Heart left ventricle (tissue), 13 donors: Measurements from ENCODE around the gene PSG7.
"Not testable (repeated sequence)": the region's sequence is repeated elsewhere in the genome, so short reads cannot be mapped to it uniquely, and the experiment has no call there.

ENCODE experiments used
- CTCF ChIP-seq, 12 donors: fragments of 200-600 bp; sonication (generic) in 4 of 12; IDR thresholded peaks; one replicate each; pipeline versions ENCODE4 v1.5.0 to v1.8.0; 2018 to 2022; ENCODE audit warnings: antibody characterized with exemption in 12 of 12, mild to moderate bottlenecking in 5 of 12
- POLR2A ChIP-seq, 2 donors: fragments of 450-650 bp; IDR thresholded peaks; one replicate each; pipeline ENCODE4 v1.6.1; 2017; ENCODE audit warnings: antibody characterized with exemption in 2 of 2, mild to moderate bottlenecking in 2 of 2, moderate library complexity in 2 of 2
- donor health status: ischemic (EF 13 %, LVEDD 7.1; RV severe dilation, severe dysfunction).
- donor health status: DM: no; HTN: yes; CAD: no.
- donor health status: DM: no; HTN: no; CAD: no.
- donor health status: ischemic (EF 25% LVEDD 6.9; RV normal size, moderate dysfunction).
- donor health status: ischemic (EF 25% LVEDD 5.7; RV mildly dilated, moderate dysfunction).
- donor health status: ischemic (EF 35%, LVEDD 5.7; RV mildly dilated, moderate dysfunction).
- donor health status: nonischemic (EF 11% LVEDD 7.7; RV severe dilation, severe dysfunction).
- donor health status: DM: yes; HTN: yes; CAD: no.
- donor health status: PGD.
- donor health status: ischemic (EF 29% LVEDD 5.4; RV normal size, mild dysfunction).
- donor health status: nonischemic (EF 23%, LVEDD 6.1; RV moderate dilation, normal function).

- not testable (repeated sequence) for TF ChIP-seq CTCF, POLR2A (IDR thresholded peaks at IDR 0.05)
These were observed 24.1 kb downstream of the PSG7 start for GRCh38 chr19:42912941-42913340.
